Measurements from ENCODE around the gene MAD1L1.

MAD1L1 gene

GRCh38 chr7:1992554-1992953 is 240.2 kb downstream of the MAD1L1 start:
- no peak for ATAC-seq
- TF ChIP-seq ZNF8 (CRISPR knock-in tag; IDR thresholded peaks at IDR 0.05) = no peak
- no peak for TF ChIP-seq CSDC2 (CRISPR knock-in tag; IDR thresholded peaks at IDR 0.05)
- TF ChIP-seq ISL1 (CRISPR knock-in tag; IDR thresholded peaks at IDR 0.05) = no peak
- TF ChIP-seq TCF4 (CRISPR knock-in tag; IDR thresholded peaks at IDR 0.05; ENCODE audit: borderline replicate concordance) = no peak
- no peak for TF ChIP-seq ZNF70 (CRISPR knock-in tag; IDR thresholded peaks at IDR 0.05)
- no peak for TF ChIP-seq ARNTL (CRISPR knock-in tag; IDR thresholded peaks at IDR 0.05; ENCODE audit: borderline replicate concordance, low read depth)
- TF ChIP-seq CREB5 (CRISPR knock-in tag; IDR thresholded peaks at IDR 0.05; ENCODE audit: low read depth) = no peak
- no peak for TF ChIP-seq PATZ1 (CRISPR knock-in tag; IDR thresholded peaks at IDR 0.05; ENCODE audit: borderline replicate concordance)
- no peak for TF ChIP-seq POU6F1 (CRISPR knock-in tag; IDR thresholded peaks at IDR 0.05; ENCODE audit: borderline replicate concordance, low read depth)
- no peak for TF ChIP-seq RARB (CRISPR knock-in tag; IDR thresholded peaks at IDR 0.05)
- no peak for TF ChIP-seq ZC3H10 (CRISPR knock-in tag; IDR thresholded peaks at IDR 0.05)
- no peak for TF ChIP-seq BACH2 (CRISPR knock-in tag; IDR thresholded peaks at IDR 0.05; ENCODE audit: borderline replicate concordance)

- TF ChIP-seq POU6F1 (CRISPR knock-in tag; IDR thresholded peaks at IDR 0.05; ENCODE audit: borderline replicate concordance, low read depth) (no peak), BACH2 (CRISPR knock-in tag; IDR thresholded peaks at IDR 0.05; ENCODE audit: borderline replicate concordance) (no peak), RARB (CRISPR knock-in tag; IDR thresholded peaks at IDR 0.05) (no peak), SNAI2 (CRISPR knock-in tag; IDR thresholded peaks at IDR 0.05) (no peak), TCF4 (CRISPR knock-in tag; IDR thresholded peaks at IDR 0.05; ENCODE audit: borderline replicate concordance) (no peak), OSR1 (CRISPR knock-in tag; IDR thresholded peaks at IDR 0.05) (no peak), PATZ1 (CRISPR knock-in tag; IDR thresholded peaks at IDR 0.05; ENCODE audit: borderline replicate concordance) (no peak), CREB5 (CRISPR knock-in tag; IDR thresholded peaks at IDR 0.05; ENCODE audit: low read depth) (no peak), ZNF565 (CRISPR knock-in tag; conservative IDR thresholded peaks at IDR 0.05; ENCODE audit: low read depth) (no peak), GLIS3 (CRISPR knock-in tag; IDR thresholded peaks at IDR 0.05) (no peak), CSDC2 (CRISPR knock-in tag; IDR thresholded peaks at IDR 0.05) (no peak), ZFP30 (CRISPR knock-in tag; IDR thresholded peaks at IDR 0.05) (no peak), TSHZ2 (CRISPR knock-in tag; IDR thresholded peaks at IDR 0.05) (no peak), ESRRG (CRISPR knock-in tag; IDR thresholded peaks at IDR 0.05) (no peak)
- ATAC-seq = no peak
Measured at GRCh38 chr7:1990001-1990670, 242.6 kb downstream of the MAD1L1 start.

All from SK-N-SH treated with all-trans-retinoic acid at 6 μM for 48 hours (cell line).